ENCODE data around the gene ADORA3.

The ADORA3 gene

DNA sequence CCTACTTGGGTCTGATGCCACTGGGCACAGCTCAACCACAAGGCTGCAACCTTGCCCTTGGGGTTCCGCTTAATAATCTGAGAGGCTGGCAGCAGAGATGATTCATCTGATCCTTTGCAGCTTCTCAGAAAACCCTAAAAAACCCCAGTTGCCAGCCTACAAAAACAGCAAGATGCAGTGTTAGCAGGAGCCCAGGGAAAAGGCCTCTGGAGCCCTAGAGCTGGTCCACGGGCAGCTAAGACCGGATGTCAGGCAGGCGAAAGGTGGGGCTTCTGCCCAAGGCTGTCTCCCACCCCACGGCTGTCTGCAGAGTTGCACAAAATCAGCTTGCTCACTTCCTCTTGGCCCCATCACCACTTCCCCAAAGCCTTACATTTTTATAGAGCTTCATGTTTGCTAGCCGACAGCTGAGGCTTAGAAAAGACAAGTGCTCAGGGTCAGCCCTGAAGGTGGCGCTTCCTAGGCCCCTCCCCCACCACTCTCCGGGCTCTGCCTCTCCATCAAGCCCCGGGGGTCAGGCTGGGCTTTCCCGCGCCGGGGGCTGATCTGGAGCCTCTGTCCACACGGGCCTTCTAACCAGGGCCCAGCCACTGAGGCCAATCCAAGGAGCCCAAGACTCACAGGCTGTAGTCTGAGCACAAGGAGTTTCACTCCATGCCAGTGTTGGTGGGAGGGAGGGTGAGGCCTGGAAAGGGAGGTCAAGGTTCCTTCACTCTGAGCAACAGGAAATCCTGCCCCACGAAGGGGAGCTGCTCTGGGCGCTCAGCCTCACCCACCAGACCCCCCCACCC, 4.2 kb upstream of the ADORA3 start:
- peak; percentile 31 to 41 for DNase-seq (ENCODE audit: low read depth in 2 of 2)

DNA sequence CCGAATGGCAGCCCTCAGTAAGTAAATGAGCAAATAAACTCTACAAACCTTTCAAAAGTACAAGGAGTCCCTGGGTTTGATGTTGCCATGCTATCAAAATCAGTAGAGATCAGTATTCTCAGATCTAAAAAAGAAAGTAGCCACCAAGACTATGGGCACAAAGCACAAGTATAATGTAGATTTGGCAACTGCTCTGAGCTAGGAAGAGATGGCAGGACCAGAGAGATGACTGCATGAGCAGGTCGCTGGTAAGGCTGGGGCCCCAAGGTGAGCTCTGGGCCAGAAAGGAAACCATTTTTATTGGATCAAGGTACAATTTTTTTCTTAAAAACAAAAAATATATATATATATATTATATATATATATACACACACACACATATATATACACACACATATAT, 3.1 kb upstream of the ADORA3 start:
- no peak for DNase-seq (ENCODE audit: low read depth in 2 of 2)

DNA sequence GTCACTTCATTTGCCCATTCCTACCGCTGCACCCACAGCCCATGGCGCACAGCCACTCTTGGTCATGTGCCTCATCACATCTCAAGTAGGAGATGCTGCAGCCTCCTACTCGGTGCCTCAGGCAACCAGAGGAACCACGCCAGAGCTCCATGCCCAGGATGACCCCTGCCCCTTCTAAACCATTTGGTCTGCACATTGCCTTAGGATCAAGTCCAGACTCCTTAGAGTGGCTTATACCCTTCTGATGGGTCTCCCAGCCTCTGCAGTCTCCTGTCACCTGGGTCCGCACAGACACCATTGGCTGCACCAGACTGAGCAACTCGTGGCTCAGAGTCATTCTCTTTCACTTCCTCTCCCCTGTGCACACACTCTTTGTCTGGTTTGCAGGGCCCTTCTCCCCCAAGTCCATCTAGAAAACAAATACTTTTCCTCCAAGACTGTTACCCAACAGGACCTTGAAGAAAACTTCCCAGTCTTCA, 2.2 kb upstream of the ADORA3 start:
- no peak for DNase-seq (ENCODE audit: low read depth in 2 of 2)

DNA sequence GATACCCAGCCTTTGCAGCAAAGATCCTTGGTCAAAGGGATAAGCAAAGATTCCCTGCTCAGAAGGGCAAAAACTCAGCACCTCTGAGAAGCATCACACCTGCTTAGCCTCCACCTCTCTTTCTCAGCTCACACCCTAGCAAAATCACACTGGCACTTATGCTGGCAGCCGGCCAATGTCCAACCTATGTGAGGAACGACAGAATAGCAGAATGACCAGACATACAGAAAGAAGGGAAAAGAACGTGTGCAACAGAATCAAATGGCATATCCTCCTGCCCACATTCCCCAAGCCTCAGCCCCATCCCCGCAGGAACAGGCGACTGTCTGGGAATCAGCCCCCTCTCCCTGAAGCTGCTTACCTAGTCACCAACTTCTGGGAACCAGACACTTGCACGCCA, 664 bp upstream of the ADORA3 start:
- no peak for DNase-seq (ENCODE audit: low read depth in 2 of 2)

DNA sequence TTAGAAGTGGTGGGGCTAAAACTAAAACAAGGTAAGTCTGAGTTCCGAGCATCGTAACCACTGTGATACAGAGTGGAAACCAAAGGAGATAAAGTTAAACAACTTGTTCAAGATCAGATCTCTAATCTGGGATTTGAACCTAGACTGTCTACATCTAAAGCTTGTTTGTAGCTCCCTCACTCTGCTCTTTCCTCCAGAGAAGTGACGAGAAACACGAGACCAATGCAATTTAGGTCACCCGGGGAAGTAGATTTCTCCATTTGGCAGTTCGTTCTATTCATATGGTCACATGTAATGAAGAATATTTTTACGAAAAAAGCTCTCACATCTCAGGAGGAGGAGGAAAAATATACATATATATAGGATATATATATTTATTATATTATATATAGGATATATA, 1.8 kb downstream of the ADORA3 start:
- no peak for DNase-seq (ENCODE audit: low read depth in 2 of 2)

DNA sequence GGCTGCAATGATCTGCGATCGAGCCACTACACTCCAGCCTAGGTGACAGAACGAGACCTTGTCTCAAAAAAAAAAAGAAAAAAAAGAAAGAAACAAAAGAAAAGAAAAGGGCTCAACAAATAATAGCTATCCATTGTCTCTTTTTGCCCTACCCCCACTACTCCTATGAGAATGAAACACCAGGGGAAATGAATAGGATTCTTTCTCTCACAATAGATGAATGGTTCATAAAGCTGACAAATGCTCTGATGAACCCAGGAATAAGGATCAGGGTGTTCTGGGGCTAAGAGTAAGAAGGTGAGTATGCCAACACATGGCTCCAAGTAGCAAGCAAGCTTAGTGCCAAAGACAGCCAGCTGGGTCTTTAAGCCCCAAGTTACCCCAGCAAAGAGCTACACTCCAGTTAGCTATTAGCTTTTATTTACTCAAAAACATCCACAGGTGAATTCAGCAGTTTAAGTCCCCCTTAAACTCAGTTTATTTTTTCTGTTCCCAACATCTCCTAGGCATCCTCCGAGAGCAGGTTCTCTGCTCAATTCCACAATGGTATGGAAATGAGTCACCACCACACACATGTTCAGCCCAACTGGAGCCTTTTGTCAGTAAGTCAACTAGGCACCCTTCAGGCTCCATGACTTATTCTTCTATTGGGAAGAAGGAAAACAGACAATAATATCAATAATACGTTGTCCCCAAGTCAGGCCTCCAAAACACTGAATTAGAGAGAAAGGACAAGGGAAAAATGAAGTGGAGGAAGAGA, 4.2 kb downstream of the ADORA3 start:
- DNase-seq (ENCODE audit: low read depth in 2 of 2): no peak

DNA sequence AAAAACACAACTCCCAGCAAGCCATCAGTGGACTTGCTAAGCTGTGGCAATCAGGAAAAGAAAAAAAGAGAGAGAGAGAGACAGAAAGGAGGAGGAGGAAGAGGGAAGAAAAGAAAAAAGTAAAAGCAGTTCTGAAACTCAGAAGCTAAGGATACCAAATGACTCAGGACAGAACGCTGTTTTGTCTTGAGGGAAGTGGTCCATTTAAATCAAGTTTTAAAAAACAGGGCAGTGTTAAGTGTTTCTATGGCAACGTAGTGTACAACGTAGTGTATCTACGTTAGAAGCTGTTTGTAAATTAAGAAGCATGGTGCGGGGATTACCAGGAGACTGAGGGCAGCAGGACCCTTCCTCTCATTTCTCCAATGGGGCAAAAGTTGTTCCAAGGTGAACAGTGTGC, 5.8 kb downstream of the ADORA3 start:
- DNase-seq (ENCODE audit: low read depth in 2 of 2): no peak

DNA sequence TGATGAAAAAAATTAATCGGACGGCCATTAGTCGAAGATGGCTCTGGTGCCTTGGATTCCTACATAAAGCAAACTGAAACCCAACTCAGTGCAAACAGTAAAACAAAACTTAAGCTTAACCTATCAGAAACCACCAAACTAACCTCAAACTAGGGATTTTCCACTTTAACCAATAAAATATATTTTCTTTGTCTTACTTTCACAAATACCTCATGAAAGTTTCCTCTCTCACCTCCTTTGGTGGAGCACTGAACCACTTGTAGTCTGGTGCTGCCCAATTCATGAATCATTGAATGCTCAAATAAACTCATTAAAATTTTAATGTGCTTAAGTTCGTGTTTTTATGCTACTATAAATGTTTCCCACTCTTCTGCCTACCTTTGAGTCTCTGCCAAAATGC, 7.0 kb downstream of the ADORA3 start:
- no peak for DNase-seq (ENCODE audit: low read depth in 2 of 2)

DNA sequence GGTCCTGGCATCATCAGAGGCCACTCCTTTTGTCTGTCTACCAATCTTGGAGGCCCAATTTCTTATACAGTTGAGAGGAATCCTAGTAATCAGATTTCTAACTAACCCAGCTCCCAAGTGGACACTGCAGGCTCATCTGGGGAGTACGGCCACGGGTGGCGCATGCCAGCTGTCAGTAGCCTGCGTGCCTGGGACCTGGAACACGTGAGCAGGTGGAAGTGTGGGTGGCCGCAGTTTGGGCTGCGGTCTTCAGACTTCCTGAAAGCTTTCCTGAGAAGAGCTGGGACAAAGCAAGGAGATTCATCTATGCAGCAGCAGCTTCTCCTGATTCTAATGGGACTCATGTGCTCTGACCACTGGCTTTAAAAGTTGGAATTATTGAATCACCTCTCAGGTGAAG, 12.4 kb downstream of the ADORA3 start:
- no peak for DNase-seq (ENCODE audit: low read depth in 2 of 2)

DNA sequence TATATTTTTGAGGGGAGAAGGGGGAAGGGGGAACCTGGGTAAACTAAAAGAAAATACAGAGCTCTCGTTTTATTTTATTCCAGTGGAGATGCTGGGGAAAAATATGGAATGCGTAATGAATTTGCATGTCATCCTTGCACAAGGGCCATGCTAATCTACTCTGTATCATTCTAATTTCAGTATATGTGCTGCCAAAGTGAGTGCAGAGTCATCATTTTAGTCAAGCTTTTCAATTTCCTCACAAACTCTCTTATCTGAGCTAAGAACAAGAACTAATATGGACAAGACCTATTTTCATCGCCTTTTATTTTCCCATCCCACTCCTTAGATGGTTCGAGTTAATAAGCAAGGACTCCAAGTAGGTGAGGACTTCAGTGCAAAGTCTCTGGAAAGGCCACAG, 13.2 kb downstream of the ADORA3 start:
- no peak for DNase-seq (ENCODE audit: low read depth in 2 of 2)

DNA sequence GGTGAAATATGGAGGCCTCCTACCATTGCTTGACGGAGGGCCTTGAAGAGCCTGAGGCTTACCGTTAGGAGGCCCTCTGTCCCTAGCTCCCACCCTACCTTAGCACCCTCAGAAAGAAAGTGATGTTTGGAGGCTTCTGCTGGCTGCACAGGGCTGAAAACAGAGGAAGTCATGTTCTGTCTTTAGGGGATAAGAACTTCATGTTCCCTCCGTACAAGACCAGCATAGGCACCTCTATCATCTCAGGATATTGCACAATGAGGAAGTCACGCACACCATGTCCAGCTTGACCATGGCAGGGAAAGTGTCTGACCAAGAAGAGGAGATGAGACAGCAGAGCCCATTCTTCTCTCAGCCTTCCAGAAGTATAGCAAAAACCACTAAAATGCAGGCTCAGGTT, 13.8 kb downstream of the ADORA3 start:
- no peak for DNase-seq (ENCODE audit: low read depth in 2 of 2)

DNA sequence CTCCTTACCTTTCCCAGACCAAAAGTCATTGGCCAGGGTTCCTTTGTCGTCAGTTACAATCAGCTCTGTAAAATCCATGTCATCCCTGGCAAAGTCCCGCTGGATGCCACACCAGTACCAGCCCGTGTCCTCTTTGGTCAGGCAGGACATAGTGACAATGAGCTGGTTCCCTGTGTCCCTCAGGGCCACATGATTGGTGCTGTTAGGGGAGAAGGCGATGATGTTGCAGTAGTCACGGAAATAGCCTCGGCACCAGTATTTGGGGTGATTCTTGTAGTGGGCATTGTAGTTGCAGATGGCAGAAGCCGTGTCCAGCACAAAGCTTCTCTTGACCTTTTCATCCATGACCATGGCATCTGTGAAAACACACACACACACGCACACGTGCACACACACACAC, 14.8 kb downstream of the ADORA3 start:
- DNase-seq (ENCODE audit: low read depth in 2 of 2): no peak

DNA sequence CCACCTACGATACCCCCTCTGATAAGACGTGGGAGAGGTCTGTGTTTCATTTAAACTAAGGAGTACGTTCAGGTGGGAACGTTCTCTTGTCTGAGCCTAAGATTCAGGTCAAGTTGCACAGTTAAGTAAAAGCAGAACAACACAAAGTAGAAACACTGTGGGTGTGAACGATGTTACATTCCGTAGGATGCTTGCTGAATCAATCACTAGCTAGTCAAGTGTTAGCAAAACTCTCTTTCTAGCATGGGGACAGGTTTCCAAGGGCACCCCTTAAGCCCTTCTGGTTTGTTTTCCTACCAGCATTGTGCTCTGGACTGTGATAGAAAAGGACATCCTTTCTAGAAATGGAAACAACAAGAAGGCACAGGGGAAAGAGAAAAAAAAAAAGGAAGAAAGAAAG, 16.3 kb downstream of the ADORA3 start:
- DNase-seq (ENCODE audit: low read depth in 2 of 2): no peak

DNA sequence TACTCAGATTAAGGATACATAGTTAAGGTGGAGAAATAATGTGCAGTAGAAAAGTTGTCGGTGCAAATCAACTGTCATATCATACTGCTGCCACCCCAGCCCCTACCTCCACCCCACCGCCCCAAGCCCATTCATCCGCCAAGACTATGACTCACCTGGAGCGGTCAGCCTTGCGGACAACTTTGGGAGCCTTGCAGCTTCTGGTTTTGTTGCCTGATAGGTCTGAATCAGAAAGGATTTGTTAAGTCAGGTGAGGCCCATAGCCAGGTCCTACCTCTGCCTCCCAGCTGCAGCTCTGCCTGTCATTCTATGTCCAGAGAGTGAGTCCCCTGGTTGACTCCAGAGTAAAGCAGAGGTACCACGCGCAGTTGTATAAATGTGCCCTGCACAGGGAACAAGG, 17.0 kb downstream of the ADORA3 start:
- no peak for DNase-seq (ENCODE audit: low read depth in 2 of 2)

DNA sequence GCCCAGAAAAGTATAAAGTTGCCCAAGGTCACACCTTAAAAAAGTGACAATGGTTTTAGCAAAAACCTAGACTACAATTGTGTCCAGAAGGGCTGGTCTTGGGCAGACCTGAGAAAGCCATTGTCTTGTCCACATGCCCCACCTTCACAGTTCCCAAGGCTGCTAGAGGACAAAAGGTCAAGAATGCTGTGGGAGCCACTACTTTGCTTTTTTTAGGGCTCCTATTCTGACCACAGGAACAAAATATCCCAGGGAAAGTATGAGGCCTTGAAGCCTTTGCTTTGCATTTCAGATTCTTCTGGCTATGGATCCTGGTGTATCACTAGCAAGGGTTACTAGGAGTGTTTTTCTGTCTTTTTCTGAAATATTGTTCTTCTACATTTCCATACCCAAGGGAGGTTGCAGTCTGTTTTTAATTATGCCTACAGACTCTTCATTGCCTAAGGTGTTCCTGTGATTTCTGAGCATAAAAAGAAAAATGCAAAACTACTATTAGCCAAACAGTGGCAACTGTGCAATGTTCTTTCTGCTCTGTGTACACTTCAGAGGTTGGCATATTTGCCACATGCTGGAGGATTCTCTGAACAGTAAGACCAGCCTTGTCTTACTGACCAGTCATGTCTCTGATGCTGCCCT, 18.9 kb downstream of the ADORA3 start:
- DNase-seq (ENCODE audit: low read depth in 2 of 2): no peak

DNA sequence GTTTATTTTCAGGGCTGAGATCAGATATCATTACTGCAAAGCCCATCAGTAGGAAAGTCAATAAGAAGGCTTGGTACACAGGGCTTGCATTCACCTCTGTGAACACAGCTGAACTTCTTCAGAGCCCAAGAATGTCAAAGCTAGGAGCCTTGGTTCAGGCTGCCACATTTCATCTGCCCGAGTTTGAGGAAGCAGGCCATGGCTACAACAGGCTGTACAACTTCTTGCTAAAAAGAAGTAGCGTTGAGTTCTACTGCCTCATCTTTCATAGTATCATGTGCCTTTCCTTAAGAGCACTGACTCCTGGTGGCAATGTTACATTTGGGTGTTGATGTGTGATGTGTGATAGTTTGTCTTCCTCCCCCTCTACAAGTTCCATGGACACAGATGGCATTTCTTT, 19.6 kb downstream of the ADORA3 start:
- DNase-seq (ENCODE audit: low read depth in 2 of 2): no peak

DNA sequence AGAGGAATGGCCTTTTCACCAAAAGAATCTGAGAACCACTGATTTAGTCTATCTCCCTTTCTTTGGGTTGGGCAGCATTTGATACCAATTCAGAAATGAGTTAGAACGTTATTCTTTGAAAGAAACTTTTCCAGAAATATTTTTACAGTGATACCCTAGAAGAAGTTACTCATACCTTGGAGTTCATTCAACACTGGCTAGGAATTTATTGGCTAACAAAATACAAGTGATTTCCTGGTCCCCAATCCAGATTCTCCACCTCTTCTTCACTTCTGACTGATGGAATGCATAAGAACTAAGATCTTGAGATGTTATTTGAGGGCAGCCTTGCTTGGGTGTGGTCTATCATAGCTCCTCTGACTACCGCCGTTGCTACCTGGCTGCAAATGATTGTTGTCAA, 20.3 kb downstream of the ADORA3 start:
- DNase-seq (ENCODE audit: low read depth in 2 of 2): no peak

DNA sequence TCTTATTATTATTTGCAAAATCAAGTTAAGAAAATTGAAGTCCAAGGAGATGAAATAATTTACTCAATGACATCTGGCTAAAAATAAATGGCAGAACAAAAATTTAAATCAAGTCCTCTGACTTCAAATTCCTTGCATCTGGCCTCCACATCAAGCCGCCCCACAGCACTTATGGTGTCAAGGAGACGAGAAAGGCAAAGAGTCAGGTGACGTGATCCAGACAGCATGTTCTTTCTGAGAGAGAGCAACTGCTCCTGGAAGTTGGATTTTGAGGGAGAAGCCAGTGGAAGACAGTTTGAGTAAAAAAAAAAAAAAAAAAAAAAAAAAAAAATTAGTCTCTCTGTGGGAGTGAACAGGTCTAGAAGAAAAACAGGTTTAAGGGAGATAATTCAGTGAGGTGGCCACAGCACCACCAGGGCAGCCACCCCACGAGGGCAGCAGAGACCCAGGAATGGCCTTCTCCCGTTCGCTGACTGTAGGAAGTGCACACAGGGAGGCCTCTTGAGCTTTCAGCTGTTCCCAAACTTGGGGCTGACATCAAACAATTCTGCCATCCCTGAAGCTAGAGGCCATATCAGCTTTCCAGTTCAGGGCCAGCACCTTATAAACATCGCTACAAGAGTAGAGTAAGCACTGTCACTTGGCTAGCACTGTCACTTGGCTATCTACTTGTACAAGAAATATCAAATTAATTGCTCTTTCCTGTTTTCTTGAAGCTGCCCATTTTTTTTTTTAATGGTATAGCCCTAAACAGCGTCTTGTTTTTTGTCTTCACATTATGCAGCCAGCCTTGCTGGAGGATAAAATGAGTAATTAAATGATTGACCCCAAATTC, 21.8 kb downstream of the ADORA3 start:
- DNase-seq (ENCODE audit: low read depth in 2 of 2): peak; percentile 36 to 40

DNA sequence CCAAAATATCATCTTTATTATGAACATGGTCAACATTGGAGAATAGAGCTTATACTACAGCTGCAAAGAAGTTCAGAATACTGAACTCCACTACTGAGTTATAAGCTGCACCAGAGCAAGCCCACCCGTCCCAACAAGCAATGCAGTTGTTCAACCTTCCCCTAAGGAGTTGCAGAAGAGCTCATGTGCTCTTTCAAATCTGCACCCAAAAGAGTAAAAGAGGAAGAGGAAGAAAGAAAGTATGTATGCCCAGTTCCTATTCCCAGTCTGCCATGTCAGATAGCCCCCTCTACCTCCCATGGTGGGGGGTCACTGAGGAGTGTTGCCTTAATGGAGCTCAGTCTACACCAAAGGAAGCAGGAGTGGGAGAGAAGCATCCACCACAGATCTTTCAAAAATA, 22.8 kb downstream of the ADORA3 start:
- DNase-seq (ENCODE audit: low read depth in 2 of 2): no peak

DNA sequence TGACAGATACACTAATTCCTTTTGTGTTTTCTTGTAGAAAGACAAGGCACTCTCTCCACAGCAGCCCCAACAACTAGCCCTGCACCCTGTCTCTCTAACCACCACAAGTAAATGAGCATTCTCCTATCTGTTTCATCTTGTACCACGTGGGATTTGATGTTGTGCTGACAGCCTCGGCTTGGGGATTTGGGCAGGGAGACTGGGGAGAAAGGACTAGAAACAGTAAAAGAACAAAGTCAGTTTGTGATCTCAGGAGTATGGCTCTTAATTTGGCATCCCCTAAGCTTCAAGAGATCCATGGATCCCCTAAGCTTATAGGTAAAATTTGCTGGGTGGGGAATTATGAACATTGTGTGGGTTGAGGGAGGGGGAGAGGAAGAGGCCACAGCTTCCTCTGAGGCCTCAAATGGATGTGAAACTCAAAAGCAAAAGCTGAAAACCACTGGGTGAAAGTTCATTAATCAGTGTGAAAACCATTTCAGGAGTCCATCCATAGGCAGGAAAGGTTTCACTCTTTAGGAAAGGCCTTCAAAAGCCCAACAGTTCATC, 26.6 kb downstream of the ADORA3 start:
- no peak for DNase-seq (ENCODE audit: low read depth in 2 of 2)

DNA sequence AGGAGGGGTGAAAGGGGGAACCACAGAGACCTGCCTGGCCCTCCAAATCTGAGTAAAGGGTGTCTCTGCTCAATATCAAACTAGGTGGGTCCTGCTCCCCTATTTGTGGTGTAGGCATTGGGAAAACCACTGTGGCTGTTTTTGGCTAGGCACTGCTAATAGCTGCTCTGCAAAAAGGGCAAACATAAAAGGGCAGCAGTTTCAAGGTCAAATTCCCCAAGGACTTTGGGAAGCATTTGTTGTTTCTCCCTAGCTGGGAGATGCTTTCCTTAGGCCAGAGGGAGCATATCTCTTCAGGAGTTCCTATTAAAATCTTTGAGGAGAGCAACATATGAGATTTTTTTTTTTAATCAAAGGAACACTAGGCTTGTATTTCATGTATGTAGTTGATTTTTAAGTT, 27.2 kb downstream of the ADORA3 start:
- no peak for DNase-seq (ENCODE audit: low read depth in 2 of 2)

DNA sequence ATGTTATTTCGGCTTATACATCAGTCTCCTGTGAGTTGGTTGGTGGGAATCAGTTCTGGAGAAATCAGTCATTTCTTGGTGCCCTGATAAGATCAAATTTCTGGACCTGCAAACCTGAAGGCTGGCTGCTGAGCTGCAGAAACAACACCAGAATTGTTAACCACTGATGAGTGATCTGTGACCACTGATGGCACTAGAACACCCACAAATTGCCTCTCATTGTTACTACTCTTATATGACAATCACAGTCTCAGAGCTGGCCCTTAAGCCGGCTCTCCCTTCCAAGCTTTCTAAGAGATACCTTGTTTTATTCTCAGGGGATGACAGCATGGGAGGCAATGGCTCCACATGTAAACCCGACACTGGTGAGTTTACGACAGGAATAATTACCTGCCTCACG, 27.7 kb downstream of the ADORA3 start:
- DNase-seq (ENCODE audit: low read depth in 2 of 2): no peak
